T-helper 1 cell treated with Interleukin-12 subunit alpha and Interleukin-12 subunit beta and Interleukin-4 antibody, amounts not matched to agents 30 μg/mL and 1 μg/mL, for 36 hours (primary cell): ENCODE data around the gene IFRD1.

Experiments
- H3K27ac Mint-ChIP-seq: one replicate; pipeline ENCODE4 v1.8.0; 2021; ENCODE audit warnings: mild to moderate bottlenecking, mixed read lengths
- H3K27me3 Mint-ChIP-seq: one replicate; pipeline ENCODE4 v1.8.0; 2021; ENCODE audit warnings: low read depth, mixed read lengths
- H3K36me3 Mint-ChIP-seq: one replicate; pipeline ENCODE4 v1.8.0; 2021; ENCODE audit warnings: low read depth, mixed read lengths
- H3K4me1 Mint-ChIP-seq: one replicate; pipeline ENCODE4 v1.8.0; 2021; ENCODE audit warnings: low read depth, mixed read lengths
- H3K4me3 Mint-ChIP-seq: one replicate; pipeline ENCODE4 v1.8.0; 2021; ENCODE audit warnings: mild to moderate bottlenecking, moderate library complexity, mixed read lengths
- H3K9me3 Mint-ChIP-seq: one replicate; pipeline ENCODE4 v1.8.0; 2021; ENCODE audit warnings: mixed read lengths

IFRD1 gene

DNA sequence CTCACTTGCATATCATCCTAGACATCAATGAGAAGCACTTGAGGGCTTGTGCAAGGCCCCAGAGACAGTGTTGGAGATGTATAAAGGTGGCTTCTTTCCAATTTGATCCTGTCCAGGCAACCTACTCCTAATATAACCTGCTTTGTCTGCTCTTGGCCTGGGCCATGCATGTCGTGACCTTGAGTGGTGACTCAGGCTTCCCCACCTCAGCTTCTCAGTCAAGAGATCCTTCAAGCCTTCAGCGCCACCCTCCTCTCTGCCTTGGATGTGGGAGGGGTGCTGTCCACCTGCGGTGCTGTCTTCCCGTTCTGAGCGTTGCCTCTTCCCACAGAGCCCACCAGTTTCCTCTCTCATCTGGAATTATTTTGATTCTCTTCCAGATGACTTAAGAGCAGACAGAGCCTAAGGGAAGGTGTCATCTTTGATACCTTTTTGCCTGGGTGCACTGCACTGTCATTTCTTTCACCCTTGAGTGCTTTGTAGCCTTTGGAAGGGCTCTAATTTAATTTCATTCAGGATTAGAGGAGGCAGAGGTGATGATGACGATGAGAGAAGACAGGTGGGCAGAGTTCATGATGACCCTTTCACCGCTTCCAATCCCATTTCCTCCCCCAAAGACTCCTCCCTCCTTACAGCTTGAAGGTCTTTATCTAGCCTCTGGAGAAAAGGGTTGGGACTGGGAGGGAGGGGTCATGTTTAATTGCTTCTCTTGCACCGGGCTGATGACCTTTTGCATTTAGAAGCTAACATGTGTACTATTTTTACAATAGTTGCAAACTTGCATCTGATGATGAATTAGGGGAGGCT, 37.4 kb downstream of the IFRD1 start:
- no peak overlapping the region for H3K4me3 Mint-ChIP-seq
- H3K27ac Mint-ChIP-seq: no peak overlapping the region
- no peaks in the 10 kb centered on the region for H3K27me3 Mint-ChIP-seq
- H3K36me3 Mint-ChIP-seq: peaks cover 3% of the 10 kb centered on the region
- H3K4me1 Mint-ChIP-seq: peaks cover 3% of the 10 kb centered on the region
- H3K9me3 Mint-ChIP-seq: no peaks in the 10 kb centered on the region

DNA sequence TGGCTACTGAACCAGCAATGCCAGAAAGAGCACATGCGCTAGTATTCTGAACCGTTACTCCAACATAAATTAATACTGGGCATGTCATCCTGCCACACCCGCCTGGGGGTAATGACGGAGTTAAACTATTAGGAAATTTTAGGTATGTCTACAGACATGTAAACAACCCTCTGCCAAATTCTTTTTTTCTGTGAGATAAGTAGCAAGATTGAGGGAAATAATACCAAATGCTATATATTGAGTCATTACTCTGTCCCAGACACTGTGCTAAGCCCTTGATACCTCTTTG, 37.9 kb downstream of the IFRD1 start:
- no peaks in the 10 kb centered on the region for H3K27me3 Mint-ChIP-seq
- no peak overlapping the region for H3K27ac Mint-ChIP-seq
- H3K4me3 Mint-ChIP-seq: no peak overlapping the region
- H3K36me3 Mint-ChIP-seq: peaks cover 2% of the 10 kb centered on the region
- H3K4me1 Mint-ChIP-seq: peaks cover 3% of the 10 kb centered on the region
- no peaks in the 10 kb centered on the region for H3K9me3 Mint-ChIP-seq

DNA sequence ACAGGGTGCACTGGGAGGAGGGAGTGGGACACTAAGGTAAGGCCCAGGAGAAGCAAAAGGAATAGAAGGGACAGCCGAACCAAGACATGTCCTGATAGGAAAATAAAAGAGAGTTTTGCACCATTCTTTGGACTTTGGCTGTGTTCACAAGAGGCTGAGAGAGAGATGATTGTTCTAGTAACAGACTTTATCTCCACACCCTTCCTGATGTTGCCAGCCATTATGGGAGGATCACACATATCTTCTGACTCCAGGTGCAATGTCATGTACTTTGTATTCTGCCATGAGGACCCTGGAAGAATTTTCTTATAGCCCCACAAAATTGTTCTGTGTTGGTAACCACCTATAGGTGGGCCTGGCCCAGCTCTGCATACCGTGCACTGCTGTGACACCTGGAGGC, 41.9 kb downstream of the IFRD1 start:
- no peak overlapping the region for H3K4me3 Mint-ChIP-seq
- peaks cover 9% of the 10 kb centered on the region for H3K27me3 Mint-ChIP-seq
- H3K4me1 Mint-ChIP-seq: no peaks in the 10 kb centered on the region
- no peak overlapping the region for H3K27ac Mint-ChIP-seq
- H3K36me3 Mint-ChIP-seq: no peaks in the 10 kb centered on the region
- H3K9me3 Mint-ChIP-seq: no peaks in the 10 kb centered on the region

GRCh38 chr7:112494656-112495055, 44.4 kb downstream of the IFRD1 start:
- Mint-ChIP-seq H3K4me3 (no peak overlapping the region), H3K9me3 (no peaks in the 10 kb centered on the region), H3K36me3 (no peaks in the 10 kb centered on the region)

DNA sequence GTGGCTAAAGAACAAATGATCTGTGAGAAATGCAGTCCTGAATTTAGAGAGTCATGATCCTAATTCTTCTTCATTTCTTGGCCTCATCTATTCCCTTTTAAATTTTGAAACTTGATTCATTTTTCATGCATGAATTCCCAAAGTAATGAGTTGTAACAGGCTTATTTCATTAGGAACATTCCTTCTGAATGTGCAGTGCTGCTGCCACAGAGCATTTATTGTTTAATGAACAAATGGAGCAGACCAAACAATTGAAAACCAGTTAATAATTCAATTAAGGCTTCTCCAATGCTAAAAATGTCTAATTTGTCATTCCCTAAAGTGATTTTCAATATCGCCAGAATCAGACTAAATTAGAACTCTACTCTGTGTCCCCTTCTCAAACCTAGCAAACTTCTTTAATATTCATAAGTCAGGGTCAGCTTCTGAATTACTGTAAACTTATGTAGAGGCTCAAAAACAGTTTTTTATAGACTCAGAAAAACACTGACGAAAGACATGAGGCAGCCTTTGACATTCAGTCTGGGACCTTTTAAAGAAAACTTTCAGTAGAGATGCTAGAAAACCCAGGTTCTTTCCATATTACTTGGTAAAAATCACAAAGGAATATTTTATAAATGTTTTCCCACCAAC, 45.0 kb downstream of the IFRD1 start:
- Mint-ChIP-seq H3K4me1 (no peaks in the 10 kb centered on the region), H3K4me3 (no peak overlapping the region), H3K36me3 (no peaks in the 10 kb centered on the region), H3K27me3 (peaks cover 14% of the 10 kb centered on the region), H3K27ac (no peak overlapping the region), H3K9me3 (no peaks in the 10 kb centered on the region)

More at GRCh38 chr7:112494656-112495055, 44.4 kb downstream of the IFRD1 start:
- Mint-ChIP-seq H3K27ac (no peak overlapping the region), H3K27me3 (peaks cover 14% of the 10 kb centered on the region), H3K4me1 (no peaks in the 10 kb centered on the region)

- Mint-ChIP-seq H3K9me3 (no peaks in the 10 kb centered on the region), H3K4me1 (no peaks in the 10 kb centered on the region), H3K4me3 (no peak overlapping the region), H3K27me3 (peaks cover 14% of the 10 kb centered on the region), H3K27ac (no peak overlapping the region), H3K36me3 (no peaks in the 10 kb centered on the region)
Measured at GRCh38 chr7:112495810-112496462, 45.7 kb downstream of the IFRD1 start.

DNA sequence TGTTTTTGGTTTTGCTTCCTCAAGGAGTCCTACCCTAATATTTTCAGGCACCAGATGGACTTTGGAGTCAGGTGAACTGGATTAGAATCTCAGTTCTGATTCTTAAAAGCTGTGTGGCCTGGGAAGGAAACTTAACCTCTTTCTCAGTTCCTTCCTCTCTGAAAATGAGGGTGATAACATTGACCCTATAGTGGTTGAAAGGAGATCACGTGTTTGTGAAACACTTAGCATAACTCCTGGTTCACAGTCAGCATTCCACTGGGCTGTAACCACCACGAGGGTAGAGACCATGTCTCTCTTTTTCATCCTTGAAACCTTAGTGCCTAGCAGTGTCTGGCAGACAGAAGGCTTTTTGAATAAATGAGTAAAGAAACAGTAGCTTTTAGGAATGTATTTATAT, 47.2 kb downstream of the IFRD1 start:
- no peak overlapping the region for H3K4me3 Mint-ChIP-seq
- peaks cover 14% of the 10 kb centered on the region for H3K27me3 Mint-ChIP-seq
- H3K36me3 Mint-ChIP-seq: no peaks in the 10 kb centered on the region
- H3K9me3 Mint-ChIP-seq: no peaks in the 10 kb centered on the region
- H3K27ac Mint-ChIP-seq: no peak overlapping the region
- H3K4me1 Mint-ChIP-seq: no peaks in the 10 kb centered on the region

DNA sequence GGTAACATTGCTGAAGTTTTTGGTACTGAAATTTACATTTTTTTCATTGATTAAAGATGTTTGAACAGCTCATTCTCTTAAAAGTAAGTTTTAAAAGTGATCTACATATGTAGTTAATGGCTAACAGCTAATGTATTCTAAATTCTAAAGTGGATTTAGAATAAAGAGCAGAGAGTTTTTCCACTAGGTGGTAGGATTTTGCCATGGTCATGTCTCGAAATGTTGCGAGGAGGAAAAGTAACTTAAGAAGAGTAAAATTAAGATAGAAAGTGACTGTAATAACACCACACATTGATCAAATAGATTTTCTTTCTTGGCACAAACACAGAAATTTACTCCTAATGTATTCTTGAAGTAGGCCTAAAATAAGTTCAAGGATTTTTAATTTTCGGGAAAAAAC, 50.4 kb downstream of the IFRD1 start:
- no peaks in the 10 kb centered on the region for H3K4me1 Mint-ChIP-seq
- no peaks in the 10 kb centered on the region for H3K9me3 Mint-ChIP-seq
- peaks cover 14% of the 10 kb centered on the region for H3K27me3 Mint-ChIP-seq

GRCh38 chr7:112501801-112502503, 51.7 kb downstream of the IFRD1 start:
- Mint-ChIP-seq H3K36me3 (no peaks in the 10 kb centered on the region), H3K4me3 (no peak overlapping the region), H3K9me3 (no peaks in the 10 kb centered on the region), H3K27me3 (peaks cover 7% of the 10 kb centered on the region), H3K27ac (no peak overlapping the region), H3K4me1 (no peaks in the 10 kb centered on the region)

More for the DNA sequence above, 50.4 kb downstream of the IFRD1 start:
- no peak overlapping the region for H3K4me3 Mint-ChIP-seq
- H3K27ac Mint-ChIP-seq: no peak overlapping the region
- H3K36me3 Mint-ChIP-seq: no peaks in the 10 kb centered on the region

DNA sequence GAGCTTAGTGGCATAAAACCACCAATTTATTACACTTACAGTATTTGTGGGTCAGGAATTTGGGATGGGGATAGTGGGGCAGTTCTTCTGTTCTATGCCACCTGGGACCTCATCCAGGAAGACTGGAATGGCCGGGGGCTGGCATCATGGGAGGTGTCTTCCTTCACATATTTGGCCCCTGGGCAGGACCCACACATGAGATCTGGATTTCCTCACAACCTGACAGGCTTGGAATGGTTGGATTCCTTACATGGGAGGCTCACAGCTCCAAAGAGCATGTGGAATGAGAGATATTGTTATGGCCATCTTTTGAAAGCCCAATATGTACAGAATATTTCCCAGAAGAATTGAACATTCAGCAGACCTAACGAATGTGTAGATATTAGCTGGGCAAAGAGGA, 52.4 kb downstream of the IFRD1 start:
- Mint-ChIP-seq H3K36me3 (no peaks in the 10 kb centered on the region), H3K27me3 (peaks cover 3% of the 10 kb centered on the region), H3K27ac (no peak overlapping the region), H3K9me3 (no peaks in the 10 kb centered on the region), H3K4me3 (no peak overlapping the region), H3K4me1 (no peaks in the 10 kb centered on the region)

DNA sequence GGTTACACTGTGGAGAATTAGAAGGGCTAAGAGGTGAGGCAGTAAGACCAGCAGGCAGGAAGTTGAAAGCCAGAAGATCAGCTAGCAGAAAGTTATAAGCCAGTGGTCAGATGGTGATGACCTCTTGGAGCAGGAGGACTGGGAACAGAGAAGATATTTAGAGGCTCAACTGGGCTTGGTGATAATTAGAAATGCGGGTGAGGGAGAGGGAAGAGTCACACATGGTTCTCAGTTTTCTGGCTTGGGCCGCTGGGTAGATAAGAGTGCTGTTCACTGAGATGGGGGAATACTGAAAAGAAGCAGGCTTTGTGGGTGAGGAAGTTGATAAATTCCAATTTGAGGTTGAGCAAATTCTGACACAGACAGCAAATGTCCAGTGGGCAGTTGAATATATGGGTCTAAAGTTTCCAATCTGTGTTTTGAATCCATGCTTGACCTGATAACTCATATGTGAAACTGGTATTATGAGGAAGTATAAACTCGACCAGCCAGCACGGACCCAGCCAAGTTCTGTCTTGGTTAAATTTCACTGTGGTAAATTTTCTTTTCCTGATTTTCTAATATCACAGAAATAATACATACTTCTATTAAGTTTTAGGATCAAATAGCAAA, 53.2 kb downstream of the IFRD1 start:
- no peaks in the 10 kb centered on the region for H3K36me3 Mint-ChIP-seq
- no peaks in the 10 kb centered on the region for H3K9me3 Mint-ChIP-seq
- no peak overlapping the region for H3K4me3 Mint-ChIP-seq
- H3K27me3 Mint-ChIP-seq: no peaks in the 10 kb centered on the region
- H3K27ac Mint-ChIP-seq: no peak overlapping the region
- no peaks in the 10 kb centered on the region for H3K4me1 Mint-ChIP-seq

DNA sequence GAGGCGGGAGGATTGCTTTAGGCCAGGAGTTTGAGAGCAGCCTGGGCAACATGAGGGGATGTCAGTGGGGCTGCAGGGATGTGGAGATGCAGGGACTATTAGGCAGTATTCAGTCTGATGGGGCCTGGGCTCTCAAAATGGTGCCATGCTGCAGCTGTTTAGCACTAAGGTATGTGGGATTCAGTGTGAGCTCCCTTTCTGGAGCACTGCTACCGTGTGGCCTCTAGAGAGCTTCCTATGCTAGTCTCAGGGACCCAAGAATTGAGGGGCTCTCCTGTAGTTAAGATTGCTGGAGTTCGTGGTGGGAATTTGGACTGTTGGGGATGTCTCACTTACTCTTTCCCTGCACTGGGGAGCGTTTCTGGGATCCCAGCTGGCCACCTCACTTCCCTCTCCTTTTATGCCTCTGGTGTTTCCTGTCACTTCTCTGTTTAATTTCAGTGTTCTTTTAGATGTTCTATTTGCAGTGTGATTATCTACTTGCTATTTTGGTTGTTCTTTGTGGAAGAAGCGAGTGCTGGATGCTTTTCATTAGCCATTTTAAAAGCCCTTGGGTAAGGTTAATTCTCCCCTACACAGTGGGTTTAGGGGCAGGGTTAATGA, 53.9 kb downstream of the IFRD1 start:
- H3K27me3 Mint-ChIP-seq: no peaks in the 10 kb centered on the region
- H3K27ac Mint-ChIP-seq: no peak overlapping the region

DNA sequence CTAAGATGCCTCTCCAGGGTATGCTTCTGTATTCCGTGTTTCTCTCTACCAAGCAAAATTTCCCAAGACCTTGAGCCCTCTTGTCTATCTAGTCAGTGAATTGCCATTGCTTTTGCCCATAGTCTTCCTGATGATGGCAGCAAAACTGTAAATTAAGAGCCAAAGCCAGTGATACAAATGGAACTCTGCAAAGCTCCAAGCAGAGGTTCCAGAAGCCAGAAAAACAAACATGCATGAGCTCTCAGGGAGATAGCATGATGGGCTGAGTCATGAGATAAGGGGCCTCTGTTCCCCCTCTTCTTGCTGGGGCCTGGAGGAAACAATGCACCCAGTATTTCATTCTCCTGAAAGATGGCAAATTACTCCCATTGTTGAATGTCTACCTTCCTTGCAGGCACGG, 55.2 kb downstream of the IFRD1 start:
- Mint-ChIP-seq H3K27me3 (no peaks in the 10 kb centered on the region), H3K27ac (no peak overlapping the region), H3K36me3 (no peaks in the 10 kb centered on the region), H3K9me3 (no peaks in the 10 kb centered on the region), H3K4me3 (no peak overlapping the region), H3K4me1 (peaks cover 8% of the 10 kb centered on the region)

More for the DNA sequence above, 53.9 kb downstream of the IFRD1 start:
- Mint-ChIP-seq H3K4me3 (no peak overlapping the region), H3K9me3 (no peaks in the 10 kb centered on the region), H3K36me3 (no peaks in the 10 kb centered on the region), H3K4me1 (no peaks in the 10 kb centered on the region)

- no peak overlapping the region for H3K27ac Mint-ChIP-seq
- no peaks in the 10 kb centered on the region for H3K27me3 Mint-ChIP-seq
- H3K36me3 Mint-ChIP-seq: no peaks in the 10 kb centered on the region
- H3K4me1 Mint-ChIP-seq: peaks cover 15% of the 10 kb centered on the region
- H3K9me3 Mint-ChIP-seq: no peaks in the 10 kb centered on the region
- no peak overlapping the region for H3K4me3 Mint-ChIP-seq
Measured at GRCh38 chr7:112508404-112508803, 58.1 kb downstream of the IFRD1 start.
